HCT116 (cell line): ENCODE results near the gene VWF.

Experiments
- ELF1 ChIP-seq: IDR thresholded peaks from 2 replicates; pipeline ENCODE4 v1.6.1; 2012; ENCODE audit warnings: low read depth, borderline replicate concordance
- EZH2 ChIP-seq: fragments of 200-600 bp; sonication (generic); IDR thresholded peaks from 2 replicates; pipeline ENCODE4 v1.6.1; 2017; ENCODE audit warnings: antibody characterized with exemption, mixed run types
- EZH2phosphoT487 ChIP-seq: fragments of 200-600 bp; IDR thresholded peaks from 2 replicates; pipeline ENCODE4 v1.6.1; 2018; ENCODE audit warnings: antibody characterized with exemption, borderline replicate concordance
- POLR2A ChIP-seq: IDR thresholded peaks from 2 replicates; pipeline ENCODE4 v1.7.0; 2011; ENCODE audit warnings: borderline replicate concordance; ENCODE audit not compliant: insufficient read depth, insufficient read length; ENCODE audit errors: extremely low read depth
- POLR2AphosphoS5 ChIP-seq: IDR thresholded peaks from 2 replicates; pipeline ENCODE4 v1.6.1; 2011; ENCODE audit warnings: mild to moderate bottlenecking, low read depth, low read length, moderate library complexity
- RAD21 ChIP-seq: IDR thresholded peaks from 2 replicates; pipeline ENCODE4 v1.6.1; 2012; ENCODE audit warnings: low read depth, mild to moderate bottlenecking
- SIN3A ChIP-seq: IDR thresholded peaks from 2 replicates; pipeline ENCODE4 v1.6.1; 2012; ENCODE audit warnings: low read depth
- SP1 ChIP-seq: IDR thresholded peaks from 2 replicates; pipeline ENCODE4 v1.6.1; 2012; ENCODE audit warnings: low read depth
- SRF ChIP-seq: IDR thresholded peaks from 2 replicates; pipeline ENCODE4 v1.6.1; 2012; ENCODE audit warnings: low read depth
- TCF7L2 ChIP-seq: IDR thresholded peaks from 2 replicates; pipeline ENCODE4 v1.7.0; 2011; ENCODE audit warnings: borderline replicate concordance, inconsistent platforms; ENCODE audit not compliant: insufficient read depth, insufficient read length; ENCODE audit errors: extremely low read depth
- YY1 ChIP-seq: IDR thresholded peaks from 2 replicates; pipeline ENCODE4 v1.6.1; 2011; ENCODE audit warnings: low read length, low read depth, moderate library complexity, mild to moderate bottlenecking; ENCODE audit not compliant: insufficient replicate concordance; ENCODE audit errors: extremely low read depth
- ZNF274 ChIP-seq: fragments of 200-500 bp; sonication (Bioruptor generic); IDR thresholded peaks from 2 replicates; pipeline ENCODE4 v1.6.1; 2014; ENCODE audit warnings: mild to moderate bottlenecking, low read depth, low read length, inconsistent platforms
- TF ChIP-seq, protein P1 (sequence below), 3 experiments: fragments of 200-600 bp in 1 of 3; sonication (generic) in 1 of 3; IDR thresholded peaks in 2 of 3; conservative IDR thresholded peaks in 1 of 3; 2 replicates each; pipeline ENCODE4 v1.5.1; 2012 to 2017; ENCODE audit warnings: low read depth in 2 of 3, low read length in 2 of 3, antibody characterized with exemption in 1 of 3, borderline replicate concordance in 1 of 3, control low read depth in 1 of 3, mild to moderate bottlenecking in 1 of 3, mixed read lengths in 1 of 3, mixed run types in 1 of 3, moderate library complexity in 1 of 3; ENCODE audit not compliant: insufficient read depth in 1 of 3

DNA sequence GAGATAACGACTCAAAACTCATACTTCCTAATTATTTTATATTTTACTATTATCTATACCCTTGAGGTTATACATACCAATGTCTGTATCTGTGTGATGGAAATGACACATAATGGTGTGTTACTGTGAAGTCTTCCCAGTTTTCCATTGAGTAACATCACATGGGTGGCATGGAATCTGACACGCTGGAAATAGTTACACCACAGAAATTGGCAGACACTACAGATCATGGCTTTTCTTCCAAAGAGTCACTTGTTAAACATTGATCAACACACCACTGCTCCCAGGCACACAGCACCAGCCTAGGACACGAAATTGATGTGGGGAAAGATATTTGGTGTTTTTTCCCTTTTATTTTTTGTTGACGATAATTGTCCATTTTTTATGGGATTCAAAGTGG lies 33.0 kb upstream of the VWF start:
- TF ChIP-seq POLR2A = no peak
- TF ChIP-seq, protein P1, sequence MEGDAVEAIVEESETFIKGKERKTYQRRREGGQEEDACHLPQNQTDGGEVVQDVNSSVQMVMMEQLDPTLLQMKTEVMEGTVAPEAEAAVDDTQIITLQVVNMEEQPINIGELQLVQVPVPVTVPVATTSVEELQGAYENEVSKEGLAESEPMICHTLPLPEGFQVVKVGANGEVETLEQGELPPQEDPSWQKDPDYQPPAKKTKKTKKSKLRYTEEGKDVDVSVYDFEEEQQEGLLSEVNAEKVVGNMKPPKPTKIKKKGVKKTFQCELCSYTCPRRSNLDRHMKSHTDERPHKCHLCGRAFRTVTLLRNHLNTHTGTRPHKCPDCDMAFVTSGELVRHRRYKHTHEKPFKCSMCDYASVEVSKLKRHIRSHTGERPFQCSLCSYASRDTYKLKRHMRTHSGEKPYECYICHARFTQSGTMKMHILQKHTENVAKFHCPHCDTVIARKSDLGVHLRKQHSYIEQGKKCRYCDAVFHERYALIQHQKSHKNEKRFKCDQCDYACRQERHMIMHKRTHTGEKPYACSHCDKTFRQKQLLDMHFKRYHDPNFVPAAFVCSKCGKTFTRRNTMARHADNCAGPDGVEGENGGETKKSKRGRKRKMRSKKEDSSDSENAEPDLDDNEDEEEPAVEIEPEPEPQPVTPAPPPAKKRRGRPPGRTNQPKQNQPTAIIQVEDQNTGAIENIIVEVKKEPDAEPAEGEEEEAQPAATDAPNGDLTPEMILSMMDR (IDR thresholded peaks at IDR 0.05 in 2 of 3, conservative IDR thresholded peaks at IDR 0.05 in 1 of 3; ENCODE audit: borderline replicate concordance in 1 of 3, insufficient read depth in 1 of 3, low read depth in 2 of 3, low read length in 2 of 3) = no peak
- TF ChIP-seq RAD21 = no peak
- no peak for TF ChIP-seq POLR2AphosphoS5
- TF ChIP-seq EZH2phosphoT487 = no peak
- no peak for TF ChIP-seq ZNF274
- no peak for TF ChIP-seq EZH2
- TF ChIP-seq TCF7L2 = no peak
- no peak for TF ChIP-seq SRF
- TF ChIP-seq YY1 = no peak
- TF ChIP-seq SIN3A = no peak
- no peak for TF ChIP-seq SP1
- TF ChIP-seq ELF1 = no peak
